WERI-Rb-1 (cell line): ENCODE results near the gene EPC1.
A peak's percentile ranks its signal among the peaks of the same experiment; 100 is the strongest.

Experiments
- DNase-seq: peaks from one replicate; pipeline ENCODE4 v3.0.0-alpha.2; 2020
- H3K27ac ChIP-seq: fragments of 250-450 bp; sonication (Bioruptor Pico); 2 replicates; pipeline ENCODE4 v1.5.1; 2020; ENCODE audit warnings: mild to moderate bottlenecking, moderate library complexity
- H3K27me3 ChIP-seq: fragments of 250-450 bp; sonication (Bioruptor Pico); 2 replicates; pipeline ENCODE4 v1.5.1; 2021; ENCODE audit warnings: mild to moderate bottlenecking, low read depth, moderate library complexity; ENCODE audit not compliant: insufficient read depth, severe bottlenecking
- H3K36me3 ChIP-seq: fragments of 250-450 bp; sonication (Bioruptor Pico); 2 replicates; pipeline ENCODE4 v1.5.1; 2020; ENCODE audit warnings: mild to moderate bottlenecking, moderate library complexity
- H3K4me3 ChIP-seq: 2 replicates; pipeline ENCODE4 v1.5.1; 2011; ENCODE audit warnings: low read depth, mild to moderate bottlenecking, control low read depth, low read length
- H3K9me3 ChIP-seq: fragments of 250-450 bp; sonication (Bioruptor Pico); 2 replicates; pipeline ENCODE4 v1.5.1; 2021; ENCODE audit warnings: mild to moderate bottlenecking, moderate library complexity; ENCODE audit not compliant: severe bottlenecking
- CTCF ChIP-seq: IDR thresholded peaks from 2 replicates; pipeline ENCODE4 v1.5.1; 2011; ENCODE audit warnings: low read depth, mild to moderate bottlenecking, control low read depth, inconsistent platforms, low read length

The EPC1 gene

GRCh38 chr10:32350811-32351350, 3.9 kb upstream of the EPC1 start:
- Histone ChIP-seq H3K27ac (no peak overlapping the region), H3K9me3 (no peaks in the 10 kb centered on the region), H3K36me3 (peaks cover 5% of the 10 kb centered on the region), H3K27me3 (no peaks in the 10 kb centered on the region), H3K4me3 (no peak overlapping the region)
- no peak for DNase-seq
- TF ChIP-seq CTCF, result no peak

DNA sequence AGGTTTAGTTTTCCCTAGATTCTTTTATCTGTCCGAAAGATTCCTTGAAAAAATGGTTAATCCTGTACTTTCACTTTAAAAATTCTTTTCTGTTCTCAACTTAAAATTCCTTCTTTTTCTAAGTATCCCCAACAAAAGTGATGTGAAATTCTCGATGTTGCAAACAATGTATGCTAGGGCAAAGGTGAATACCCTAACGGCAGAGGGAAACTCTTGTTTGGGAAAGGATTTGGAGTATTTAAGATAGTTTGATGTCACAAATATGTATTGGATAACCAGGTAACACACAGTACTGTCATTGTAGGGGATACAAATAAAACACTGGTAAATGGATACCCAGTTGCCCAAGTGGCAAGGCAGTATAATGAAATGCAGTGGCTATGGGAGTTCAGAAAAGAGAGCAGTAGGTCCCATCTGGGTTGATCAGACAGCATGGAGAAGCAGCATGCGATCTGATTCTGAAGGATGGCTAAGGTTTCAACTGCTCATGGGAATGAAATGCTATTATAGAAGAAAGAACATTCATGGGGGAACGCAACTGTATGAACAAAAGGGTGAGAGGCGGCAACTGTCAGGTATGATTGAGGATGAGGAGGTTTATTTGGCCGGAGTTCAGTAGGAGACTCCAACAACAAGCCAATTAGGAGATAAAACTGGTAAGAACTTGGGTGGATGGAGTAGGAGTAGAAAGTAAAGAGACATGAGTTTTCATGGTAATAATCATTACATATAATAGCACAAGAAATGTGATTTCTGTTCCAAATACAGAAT, 3.2 kb upstream of the EPC1 start:
- DNase-seq, result no peak
- Histone ChIP-seq H3K27ac (no peak overlapping the region), H3K9me3 (no peaks in the 10 kb centered on the region)

DNA sequence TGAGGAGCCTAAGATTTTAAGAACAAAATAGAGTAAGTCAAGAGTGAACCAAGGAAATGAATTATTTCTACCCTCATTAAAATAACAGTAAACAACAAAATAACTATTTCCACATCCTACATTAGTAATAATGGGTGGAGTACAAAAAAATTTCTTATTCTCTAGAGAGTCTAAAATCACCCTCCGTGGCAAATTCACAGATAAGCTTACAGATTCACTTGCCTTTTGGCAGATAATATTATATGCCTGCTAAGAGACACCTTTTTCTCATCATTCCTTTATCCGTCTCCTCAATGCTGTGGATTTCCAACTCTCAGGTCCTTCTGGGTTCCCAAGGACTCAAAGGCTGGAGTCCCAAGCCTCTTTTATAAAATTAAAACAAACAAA, 2.2 kb upstream of the EPC1 start:
- no peaks in the 10 kb centered on the region for H3K27me3 ChIP-seq
- no peak for TF ChIP-seq CTCF
- H3K27ac ChIP-seq, result no peak overlapping the region
- no peaks in the 10 kb centered on the region for H3K9me3 ChIP-seq
- H3K36me3 ChIP-seq, result peaks cover 8% of the 10 kb centered on the region
- no peak overlapping the region for H3K4me3 ChIP-seq
- DNase-seq, result no peak

More for the DNA sequence above, 3.2 kb upstream of the EPC1 start:
- H3K36me3 ChIP-seq, result peaks cover 5% of the 10 kb centered on the region
- H3K27me3 ChIP-seq, result no peaks in the 10 kb centered on the region
- no peak overlapping the region for H3K4me3 ChIP-seq
- TF ChIP-seq CTCF, result no peak

- no peak for DNase-seq
- Histone ChIP-seq H3K27ac (no peak overlapping the region), H3K4me3 (no peak overlapping the region), H3K27me3 (no peaks in the 10 kb centered on the region), H3K36me3 (peaks cover 12% of the 10 kb centered on the region), H3K9me3 (no peaks in the 10 kb centered on the region)
- TF ChIP-seq CTCF, result no peak
Measured at GRCh38 chr10:32348297-32349198, 1.6 kb upstream of the EPC1 start.

GRCh38 chr10:32347363-32348022, 535 bp upstream of the EPC1 start:
- TF ChIP-seq CTCF, result no peak
- Histone ChIP-seq H3K9me3 (no peaks in the 10 kb centered on the region), H3K27ac (peak overlapping the region; percentile 100), H3K27me3 (no peaks in the 10 kb centered on the region), H3K36me3 (peaks cover 12% of the 10 kb centered on the region), H3K4me3 (peak overlapping the region; percentile 57)
- DNase-seq, result no peak
